ENCODE measurements around the gene CNOT6L.
"Not testable (repeated sequence)": the region's sequence is repeated elsewhere in the genome, so short reads cannot be mapped to it uniquely, and the experiment has no call there.

Gene CNOT6L

GRCh38 chr4:77818602-77819403, at the start of gene CNOT6L:
CNOT6L (minus strand) TSS chr4:77819368; CDS start chr4:77819308, 60 bp downstream.
- peak; percentile 74 for DNase-seq

GRCh38 chr4:77865259-77865658, 46.1 kb upstream of the CNOT6L start:
- DNase-seq = no peak

GRCh38 chr4:77863341-77863740, 44.2 kb upstream of the CNOT6L start:
- not testable (repeated sequence) for DNase-seq

- peak; percentile 97 for DNase-seq
Observed at GRCh38 chr4:77862478-77863216, 43.5 kb upstream of the CNOT6L start, which contains the start of gene MRPL1. MRPL1 (plus strand) TSS chr4:77862830; CDS start chr4:77862849, 19 bp downstream.

- no peak for DNase-seq
Observed at GRCh38 chr4:77861495-77861894, 42.3 kb upstream of the CNOT6L start.

GRCh38 chr4:77859256-77859655, 40.1 kb upstream of the CNOT6L start:
- DNase-seq = no peak

GRCh38 chr4:77856152-77856551, 37.0 kb upstream of the CNOT6L start:
- DNase-seq = no peak

- DNase-seq = no peak
Observed at GRCh38 chr4:77854431-77855111, 35.4 kb upstream of the CNOT6L start.

- no peak for DNase-seq
Observed at GRCh38 chr4:77852892-77853495, 33.8 kb upstream of the CNOT6L start.

- peak; percentile 87 for DNase-seq
Observed at GRCh38 chr4:77849278-77849965, 30.3 kb upstream of the CNOT6L start.

- DNase-seq = no peak
Observed at GRCh38 chr4:77848508-77848907, 29.3 kb upstream of the CNOT6L start.

- no peak for DNase-seq
Observed at GRCh38 chr4:77845929-77846328, 26.8 kb upstream of the CNOT6L start.

GRCh38 chr4:77845400-77845799, 26.2 kb upstream of the CNOT6L start:
- DNase-seq = no peak

GRCh38 chr4:77844363-77844762, 25.2 kb upstream of the CNOT6L start:
- no peak for DNase-seq

GRCh38 chr4:77843628-77844027, 24.5 kb upstream of the CNOT6L start:
- DNase-seq = no peak

GRCh38 chr4:77834403-77834802, 15.2 kb upstream of the CNOT6L start:
- DNase-seq = no peak

GRCh38 chr4:77833126-77833724, 14.1 kb upstream of the CNOT6L start:
- no peak for DNase-seq

- peak; percentile 13 for DNase-seq
Observed at GRCh38 chr4:77827343-77827742, 8.2 kb upstream of the CNOT6L start.

GRCh38 chr4:77826275-77826674, 7.1 kb upstream of the CNOT6L start:
- DNase-seq = no peak

GRCh38 chr4:77821775-77822174, 2.6 kb upstream of the CNOT6L start:
- no peak for DNase-seq

GRCh38 chr4:77820649-77821561, 1.7 kb upstream of the CNOT6L start:
- no peak for DNase-seq

Data from NCI-H146 (cell line).